GM19395 (cell line): ENCODE results near the gene BRSK2.
"Not testable (repeated sequence)": the region's sequence is repeated elsewhere in the genome, so short reads cannot be mapped to it uniquely, and the experiment has no call there.

Experiments
- ATAC-seq: cut with Tn5 transposase; IDR thresholded peaks from one replicate; pipeline ENCODE4 v1.9.1; 2021; ENCODE audit warnings: mild to moderate bottlenecking, moderate library complexity; ENCODE audit not compliant: unreplicated experiment

BRSK2 gene

GRCh38 chr11:1433568-1433967 lies 43.8 kb downstream of the BRSK2 start:
- no peak for ATAC-seq

DNA sequence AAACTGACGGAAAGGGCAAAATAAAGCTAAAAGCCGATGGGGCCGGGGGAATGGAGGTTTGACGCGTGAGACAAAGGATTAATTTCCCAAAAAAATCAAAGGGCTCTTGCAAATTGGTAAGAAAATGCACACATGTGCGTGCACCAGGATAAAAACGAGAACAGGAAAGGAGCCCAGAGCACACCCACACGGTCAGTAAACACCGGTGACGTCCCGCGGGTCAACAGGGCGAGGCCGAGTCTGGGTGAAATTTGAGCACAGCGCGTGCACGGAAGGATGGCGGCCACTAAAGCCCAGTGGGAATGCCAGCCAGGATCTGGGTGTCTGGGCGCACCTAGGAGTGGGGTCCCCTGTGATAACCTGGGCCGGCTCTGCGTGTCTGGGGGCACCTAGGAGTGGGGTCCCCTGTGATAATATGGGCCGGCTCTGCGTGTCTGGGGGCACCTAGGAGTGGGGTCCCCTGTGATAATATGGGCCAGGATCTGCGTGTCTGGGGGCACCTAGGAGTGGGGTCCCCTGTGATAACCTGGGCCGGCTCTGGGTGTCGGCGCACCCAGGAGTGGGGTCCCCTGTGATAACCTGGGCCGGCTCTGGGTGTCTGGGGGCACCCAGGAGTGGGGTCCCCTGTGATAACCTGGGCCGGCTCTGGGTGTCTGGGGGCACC lies 44.4 kb downstream of the BRSK2 start:
- ATAC-seq: no peak

- not testable (repeated sequence) for ATAC-seq
Measured at GRCh38 chr11:1435479-1435819, 45.7 kb downstream of the BRSK2 start.

GRCh38 chr11:1435820-1436467 lies 46.2 kb downstream of the BRSK2 start:
- ATAC-seq: no peak

- ATAC-seq: no peak
Measured at GRCh38 chr11:1436468-1437039, 46.8 kb downstream of the BRSK2 start.

DNA sequence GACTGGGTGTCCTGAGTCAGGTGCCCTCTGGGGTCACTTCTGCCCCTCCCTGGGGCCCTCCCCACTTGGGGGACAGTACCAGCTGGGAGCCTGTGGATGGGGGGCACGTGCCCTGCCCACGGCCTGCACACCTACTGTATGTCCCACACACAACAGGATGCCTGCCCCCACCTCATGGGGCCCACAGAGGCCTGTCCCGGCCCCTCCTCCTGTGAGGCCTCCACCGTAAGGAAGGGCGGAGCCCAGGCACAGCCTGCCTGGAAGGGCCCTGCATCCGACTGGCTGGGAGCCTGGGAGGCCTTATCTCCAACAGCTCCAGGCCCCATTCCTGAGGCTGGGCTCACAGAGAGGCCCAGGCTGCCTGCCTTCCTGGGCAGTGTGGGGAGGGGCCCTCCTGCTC lies 47.8 kb downstream of the BRSK2 start:
- ATAC-seq: no peak

GRCh38 chr11:1438261-1438966 lies 48.7 kb downstream of the BRSK2 start:
- no peak for ATAC-seq

- no peak for ATAC-seq
Measured at GRCh38 chr11:1438967-1439330, 49.2 kb downstream of the BRSK2 start.

GRCh38 chr11:1439341-1439740 lies 49.6 kb downstream of the BRSK2 start:
- no peak for ATAC-seq

DNA sequence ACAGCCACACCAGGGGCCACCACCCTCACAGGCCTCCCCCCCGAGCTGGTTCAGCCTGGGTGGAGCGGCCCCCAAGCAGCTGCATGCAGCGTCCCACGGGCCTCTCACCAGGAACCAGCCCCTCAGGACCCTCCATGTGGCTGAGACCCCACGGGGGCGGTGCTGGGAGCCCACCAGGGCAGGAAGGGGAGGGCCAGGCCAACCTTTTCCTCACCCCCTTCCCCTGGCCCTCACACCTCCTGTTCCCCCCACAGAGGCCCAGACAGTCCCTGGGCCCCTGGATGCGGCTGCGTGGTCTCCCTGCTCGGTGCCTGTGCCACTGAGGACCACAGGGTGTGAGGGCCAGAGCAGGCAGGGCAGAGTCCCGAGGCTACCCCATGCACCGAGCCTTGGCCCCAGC lies 50.3 kb downstream of the BRSK2 start:
- ATAC-seq: no peak

DNA sequence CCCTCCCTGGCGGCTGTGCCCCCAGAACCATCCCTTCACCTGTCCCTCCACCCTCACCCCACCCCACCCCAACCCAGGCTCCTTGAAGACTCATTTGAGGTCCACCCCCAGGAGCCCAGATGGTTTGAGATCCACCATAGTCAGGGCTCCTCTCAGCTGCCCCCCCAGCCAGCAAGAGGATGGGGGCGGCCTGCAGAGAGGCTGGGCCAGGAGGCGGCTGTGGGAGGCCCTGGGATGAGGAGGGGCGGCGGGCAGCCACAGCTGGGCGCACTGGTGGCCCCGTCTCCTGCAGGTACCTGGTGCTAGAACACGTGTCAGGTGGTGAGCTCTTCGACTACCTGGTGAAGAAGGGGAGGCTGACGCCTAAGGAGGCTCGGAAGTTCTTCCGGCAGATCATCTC lies 50.8 kb downstream of the BRSK2 start:
- ATAC-seq: no peak

GRCh38 chr11:1442163-1442562 lies 52.4 kb downstream of the BRSK2 start:
- no peak for ATAC-seq

GRCh38 chr11:1442807-1443366 lies 53.2 kb downstream of the BRSK2 start:
- ATAC-seq: no peak

DNA sequence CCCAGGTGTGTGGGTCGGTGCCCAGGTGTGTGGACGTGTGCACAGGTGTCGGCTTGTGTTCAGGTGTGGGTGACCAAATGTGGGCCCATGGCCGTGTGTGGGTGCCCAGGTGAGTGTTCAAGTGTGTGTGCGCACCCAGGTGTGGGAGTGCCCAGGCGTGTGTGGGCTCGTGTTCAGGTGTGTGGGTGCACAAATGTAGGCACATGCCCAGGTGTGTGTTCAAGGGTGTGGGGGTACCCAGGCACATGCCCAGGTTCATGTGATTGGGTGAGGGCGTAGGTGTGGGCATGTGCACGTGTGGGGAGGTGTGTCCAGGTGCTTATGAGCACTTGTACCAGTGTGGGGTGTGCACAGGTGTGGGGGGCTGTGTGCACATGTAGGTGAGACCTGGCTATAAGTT lies 54.0 kb downstream of the BRSK2 start:
- ATAC-seq: no peak

GRCh38 chr11:1444321-1444720 lies 54.6 kb downstream of the BRSK2 start:
- ATAC-seq: no peak

DNA sequence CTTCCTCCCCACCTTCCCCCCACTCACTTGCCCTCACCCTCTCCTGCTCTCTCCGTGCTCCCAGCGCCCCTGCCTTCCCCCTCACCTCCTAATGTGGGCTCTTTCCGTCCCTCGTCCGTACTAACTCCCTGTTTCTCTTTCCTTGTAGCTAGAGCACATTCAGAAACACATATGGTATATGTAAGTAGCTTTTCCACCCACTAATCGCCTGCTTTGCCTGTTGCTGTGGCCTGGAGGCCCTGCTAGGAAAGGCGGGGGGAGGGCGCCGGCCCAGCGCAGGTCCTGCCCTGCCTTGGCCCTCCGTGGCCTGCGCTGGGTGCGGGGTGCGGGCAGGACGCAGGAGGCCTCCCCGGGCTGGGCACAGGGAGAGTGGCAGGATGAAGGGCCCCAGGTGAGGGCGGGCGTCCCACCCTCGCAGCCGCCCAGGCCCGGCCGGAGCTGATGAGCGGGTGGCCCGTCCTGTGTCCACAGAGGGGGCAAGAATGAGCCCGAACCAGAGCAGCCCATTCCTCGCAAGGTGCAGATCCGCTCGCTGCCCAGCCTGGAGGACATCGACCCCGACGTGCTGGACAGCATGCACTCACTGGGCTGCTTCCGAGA lies 55.2 kb downstream of the BRSK2 start:
- no peak for ATAC-seq

DNA sequence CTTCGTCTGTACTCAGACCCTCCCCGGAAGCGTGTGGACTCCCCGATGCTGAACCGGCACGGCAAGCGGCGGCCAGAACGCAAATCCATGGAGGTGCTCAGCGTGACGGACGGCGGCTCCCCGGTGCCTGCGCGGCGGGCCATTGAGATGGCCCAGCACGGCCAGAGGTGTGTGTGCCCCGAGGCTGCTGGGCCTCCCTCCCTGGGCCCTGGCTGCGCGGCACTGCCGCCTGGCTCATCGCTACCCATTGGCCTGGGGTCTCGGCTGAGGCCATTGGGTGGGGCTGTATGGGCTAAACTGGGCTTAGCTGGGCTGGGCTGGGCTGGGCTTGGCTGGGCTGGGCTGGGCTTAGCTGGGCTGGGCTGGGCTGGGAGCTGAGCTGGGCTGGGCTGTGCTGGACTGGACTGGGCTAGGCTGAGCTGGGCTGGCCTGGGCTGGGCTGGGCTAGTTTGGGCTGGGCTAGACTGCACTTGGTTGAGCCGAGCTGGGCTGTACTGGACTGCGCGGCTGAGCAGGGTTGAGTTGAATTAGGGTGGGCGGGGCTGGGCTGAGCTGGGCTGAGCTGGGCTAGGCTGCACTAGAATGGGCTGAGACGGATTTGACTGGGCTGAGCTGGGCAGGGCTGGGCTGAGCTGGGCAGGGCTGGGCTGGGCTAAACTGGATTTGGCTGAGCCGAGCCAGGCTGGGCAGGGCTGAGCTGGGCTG lies 56.2 kb downstream of the BRSK2 start:
- no peak for ATAC-seq

GRCh38 chr11:1446623-1447022 lies 56.9 kb downstream of the BRSK2 start:
- no peak for ATAC-seq

DNA sequence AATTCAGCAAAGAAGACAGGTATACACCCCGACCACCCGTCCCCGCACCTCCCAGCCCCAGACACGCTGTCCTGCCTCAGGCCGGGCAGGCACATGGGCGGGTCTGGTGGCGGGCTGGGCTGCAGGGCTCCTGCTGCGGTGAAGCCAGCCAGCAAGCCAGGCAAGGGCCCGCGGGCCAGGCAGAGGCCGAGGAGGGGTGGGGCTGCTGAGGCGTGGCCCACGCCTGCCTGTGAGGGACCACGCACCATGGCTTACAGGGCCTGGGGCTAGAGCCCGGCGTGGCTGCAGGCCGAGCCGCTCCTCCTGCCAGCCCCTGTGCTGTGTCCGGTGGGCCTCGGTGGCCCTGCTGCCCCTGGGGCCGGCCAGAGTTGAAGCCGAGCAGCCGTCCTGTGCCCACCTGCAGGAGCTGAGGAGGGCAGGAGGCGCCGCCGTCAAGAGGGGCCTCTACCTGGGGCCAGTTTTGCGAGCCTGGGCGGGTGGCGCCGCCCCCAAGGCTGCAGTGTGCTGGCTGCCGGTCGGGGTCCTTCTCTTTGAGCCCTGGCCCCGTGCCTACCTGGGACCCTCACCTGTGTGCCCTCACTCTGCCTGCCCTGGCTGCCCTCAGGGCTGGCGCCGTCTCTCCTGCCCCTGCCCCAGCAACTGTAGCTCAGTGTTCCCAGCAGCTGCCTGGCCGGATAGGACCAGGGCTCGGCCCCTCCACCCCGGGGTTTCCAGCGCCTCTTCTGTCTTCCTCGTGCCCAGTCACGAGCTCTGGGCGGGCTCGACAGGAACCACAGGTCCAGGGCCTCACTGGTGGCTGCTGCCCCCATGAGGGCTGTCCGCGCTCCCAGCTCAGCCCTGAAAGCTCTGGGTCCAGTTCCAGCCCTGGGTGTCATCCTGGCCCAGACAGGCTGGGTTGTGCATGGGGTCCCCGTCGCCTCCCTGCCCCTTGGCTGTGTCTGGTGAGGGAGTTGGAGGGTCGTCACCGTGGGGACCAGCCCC lies 58.4 kb downstream of the BRSK2 start:
- ATAC-seq: no peak

GRCh38 chr11:1448882-1449281 lies 59.1 kb downstream of the BRSK2 start:
- no peak for ATAC-seq
